GM19043 (cell line): ENCODE measurements around the gene KRIT1.
"Not testable (repeated sequence)": the region's sequence is repeated elsewhere in the genome, so short reads cannot be mapped to it uniquely, and the experiment has no call there.

Source experiments
- ATAC-seq: cut with Tn5 transposase; IDR thresholded peaks from one replicate; pipeline ENCODE4 v1.9.1; 2021; ENCODE audit warnings: low read depth; ENCODE audit not compliant: unreplicated experiment

The KRIT1 gene

DNA sequence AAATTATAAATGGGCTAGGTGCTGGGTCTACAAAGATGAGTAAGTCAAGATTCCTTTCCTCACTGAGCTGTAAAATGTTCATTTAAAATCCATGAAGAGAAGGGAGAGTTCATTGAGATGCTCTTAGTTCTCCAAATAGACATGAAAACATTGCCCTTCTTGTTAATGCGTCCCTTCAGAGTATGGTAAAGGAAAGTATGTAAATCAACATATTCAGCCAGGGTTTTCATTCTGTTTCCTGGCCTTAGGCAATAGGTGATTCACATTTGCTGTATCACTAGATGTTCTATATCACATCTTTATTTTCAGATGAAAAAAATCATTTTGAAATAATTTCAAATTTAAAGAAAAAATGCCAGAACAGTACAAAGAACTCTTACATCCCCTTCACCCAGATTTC is 5.5 kb upstream of the KRIT1 start:
- no peak for ATAC-seq

DNA sequence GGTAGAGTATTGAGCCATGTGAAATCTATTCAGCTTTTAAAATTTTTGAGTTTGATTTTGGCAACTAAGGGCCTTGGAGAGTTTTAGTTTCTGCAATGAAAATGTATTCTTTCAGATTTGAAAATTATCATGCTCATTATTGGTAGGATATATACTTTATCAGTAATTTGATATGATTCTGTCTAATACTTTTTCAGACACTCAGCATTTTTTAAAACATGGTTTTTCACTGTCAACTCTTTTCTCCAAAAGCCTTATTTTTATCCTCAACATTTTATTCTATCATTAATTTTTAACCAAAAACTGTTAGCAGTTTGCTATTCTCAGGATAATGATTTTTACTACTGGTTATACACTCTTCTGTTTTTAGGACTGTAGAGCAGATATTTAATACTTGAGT is 4.9 kb upstream of the KRIT1 start:
- ATAC-seq, result no peak

DNA sequence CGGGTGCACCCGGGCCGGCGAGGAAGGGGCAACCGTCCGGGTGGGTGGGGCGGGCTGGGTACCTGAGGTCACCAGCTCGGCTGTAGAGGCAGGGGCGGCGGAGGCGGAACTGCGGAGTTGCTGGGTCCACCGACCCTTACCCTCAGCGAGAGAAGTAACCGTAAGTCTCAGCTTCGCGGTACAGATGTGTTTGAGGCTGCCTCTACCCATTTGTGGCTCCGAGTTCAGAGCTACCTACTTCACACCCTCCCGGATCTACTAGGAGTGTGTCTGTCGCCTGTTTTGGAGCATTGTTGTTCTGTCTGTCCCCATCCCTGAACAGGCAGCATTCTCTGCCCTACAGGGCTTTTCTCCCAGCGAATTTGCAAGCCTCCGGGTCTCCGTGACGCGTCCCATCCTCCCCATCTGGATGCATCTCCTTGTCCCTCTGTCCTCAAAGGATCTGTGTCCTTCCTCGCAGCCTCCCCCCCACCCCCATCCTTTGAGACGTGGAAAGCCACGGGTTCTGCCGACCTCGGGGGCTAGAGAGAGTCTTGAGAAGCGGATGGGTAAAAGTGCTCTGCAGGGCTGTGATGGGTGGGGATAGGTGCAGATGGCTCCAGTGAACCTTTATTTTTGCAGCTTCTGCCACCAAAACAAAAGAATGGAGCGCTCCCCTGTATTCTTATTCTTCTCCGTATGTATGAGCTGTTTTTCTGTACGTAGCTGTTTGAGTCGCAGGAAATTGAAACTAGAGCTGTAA is 817 bp upstream of the KRIT1 start:
- ATAC-seq, result peak; percentile 21

DNA sequence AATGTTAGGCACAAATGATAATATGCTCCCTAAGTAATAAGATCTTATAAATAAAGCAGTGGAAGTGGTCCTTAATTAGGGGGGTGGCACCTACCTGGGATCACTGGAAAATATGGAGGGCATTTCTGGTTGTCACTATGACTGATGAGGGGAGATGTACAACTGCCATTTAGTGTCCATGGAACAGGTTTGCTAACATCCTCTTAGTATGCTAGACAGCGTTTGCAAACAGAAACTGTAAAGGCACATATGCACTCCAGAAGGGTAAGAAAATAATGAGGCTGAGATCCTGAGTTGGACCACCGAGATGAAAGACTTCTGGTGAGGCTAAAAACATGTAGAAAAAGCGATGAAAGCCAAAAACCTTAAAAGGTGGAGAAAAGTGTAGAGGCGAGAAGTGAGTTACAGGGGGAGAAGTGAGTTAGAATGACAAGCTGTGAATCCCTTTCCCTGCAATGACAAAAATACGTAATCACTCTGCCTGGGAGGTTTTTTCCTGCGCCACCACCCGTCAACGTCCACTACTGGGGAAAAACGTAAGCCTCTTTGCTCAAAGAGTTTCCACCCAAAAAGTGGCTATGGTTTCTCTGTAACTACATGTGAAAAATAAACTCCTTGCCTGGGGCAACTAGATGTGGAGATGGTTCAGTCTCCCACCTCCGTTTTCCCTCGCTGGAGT is 767 bp downstream of the KRIT1 start:
- ATAC-seq, result no peak

DNA sequence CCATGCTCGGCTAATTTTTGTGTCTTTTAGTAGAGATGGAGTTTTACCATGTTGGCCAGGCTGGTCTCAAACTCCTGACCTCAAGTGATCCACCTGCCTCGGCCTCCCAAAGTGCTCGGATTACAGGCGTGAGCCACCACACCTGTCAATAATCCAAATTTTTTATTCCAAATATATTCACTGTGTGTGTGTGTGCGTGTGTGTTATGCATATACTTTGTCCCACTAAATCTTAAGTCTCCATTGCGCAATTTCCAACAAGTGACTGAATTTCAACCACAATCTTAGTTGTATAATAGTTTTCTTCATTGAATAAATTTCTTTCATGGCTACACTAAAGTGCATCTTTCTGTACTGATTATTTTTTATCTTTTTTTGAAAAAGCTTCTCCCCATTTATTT is 2.7 kb downstream of the KRIT1 start:
- no peak for ATAC-seq

DNA sequence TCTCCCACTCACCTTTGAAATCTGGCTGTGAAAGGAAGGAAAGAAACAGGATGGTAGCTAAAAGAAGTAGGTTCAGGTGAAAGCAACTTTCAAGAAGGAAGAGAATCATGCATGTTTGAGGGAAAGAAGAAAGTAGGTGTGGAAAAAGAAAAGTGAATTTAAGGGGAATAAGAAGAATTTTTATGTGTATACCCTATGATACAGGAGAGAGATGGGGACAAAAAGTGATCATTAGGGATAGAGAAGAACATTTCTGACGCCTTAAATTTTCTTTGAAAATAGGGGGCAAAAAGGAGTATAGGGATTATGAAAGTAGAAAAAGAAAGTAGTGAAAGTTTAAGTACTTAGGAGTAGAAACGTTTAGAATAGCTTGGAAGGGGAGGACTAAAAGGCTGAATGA is 15.2 kb downstream of the KRIT1 start:
- no peak for ATAC-seq

DNA sequence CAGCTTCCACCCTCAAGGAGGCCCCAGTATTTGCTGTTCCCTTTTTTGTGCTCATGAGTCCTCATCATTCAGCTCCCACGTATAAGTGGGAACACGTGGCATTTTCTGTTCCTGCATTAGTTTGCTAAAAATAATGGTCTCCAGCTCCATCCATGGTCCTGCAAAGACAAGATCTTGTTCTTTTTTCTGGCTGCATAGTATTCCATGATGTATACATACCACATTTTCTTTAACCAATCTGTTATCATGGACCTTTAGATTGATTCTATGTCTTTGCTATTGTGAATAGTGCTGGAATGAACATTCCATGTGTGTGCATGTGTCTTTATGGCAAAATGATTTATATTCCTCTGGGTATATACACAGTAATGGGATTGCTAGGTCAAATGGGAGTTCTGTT is 17.0 kb downstream of the KRIT1 start:
- no peak for ATAC-seq

DNA sequence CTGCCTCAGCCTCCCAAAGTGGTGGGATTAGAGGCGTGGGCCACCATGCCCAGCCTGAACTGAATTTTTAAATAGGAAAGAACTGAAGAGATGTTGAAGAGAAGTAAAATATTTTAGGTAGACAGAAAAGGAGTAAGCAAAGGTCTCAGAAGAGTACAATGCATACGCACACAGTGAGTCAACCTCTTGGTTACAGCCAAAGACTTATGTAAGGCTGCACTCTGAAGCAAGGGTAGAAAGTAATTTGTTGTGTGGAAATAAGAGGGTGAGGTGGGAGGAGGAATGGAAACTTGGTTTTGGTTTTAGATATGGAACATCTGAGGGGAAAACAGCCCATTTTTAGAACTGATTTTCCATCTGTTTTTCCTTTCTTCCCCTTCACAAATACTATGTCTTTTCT is 17.6 kb downstream of the KRIT1 start:
- no peak for ATAC-seq

DNA sequence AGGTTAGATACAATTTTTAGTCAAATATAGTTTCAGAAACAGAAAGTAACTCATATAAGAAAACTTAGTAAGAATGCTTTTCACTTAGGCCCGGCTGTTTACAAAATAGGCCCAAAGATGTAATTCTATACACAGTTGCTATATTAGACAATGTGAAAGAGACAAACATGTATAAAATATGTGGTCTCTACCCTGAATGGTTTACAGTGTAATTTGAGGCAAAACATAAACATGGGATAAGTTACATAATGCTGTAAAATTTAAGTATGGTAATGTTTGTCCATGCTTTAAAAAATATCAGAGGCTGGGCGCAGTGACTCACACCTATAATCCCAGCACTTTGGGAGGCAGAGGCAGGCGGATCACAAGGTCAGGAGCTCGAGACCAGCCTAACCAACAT is 18.7 kb downstream of the KRIT1 start:
- no peak for ATAC-seq

DNA sequence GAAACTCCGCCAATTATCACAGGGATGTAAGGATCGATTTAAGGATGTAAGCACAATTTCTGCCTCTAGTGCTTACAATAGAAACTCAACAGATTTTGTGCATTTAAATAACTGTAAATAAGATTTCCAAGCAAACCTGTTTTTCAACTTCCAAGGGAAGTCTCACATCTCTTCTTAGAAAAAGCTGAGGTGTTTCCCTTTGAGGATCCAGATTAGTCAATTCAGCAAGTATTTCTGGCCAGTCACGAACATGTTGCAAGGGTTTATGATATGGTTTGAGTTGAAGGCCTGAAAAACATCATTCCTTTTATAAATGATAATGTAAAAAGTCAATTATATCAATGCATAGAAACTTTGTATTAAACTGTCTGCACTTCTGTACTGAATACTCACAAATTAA is 23.9 kb downstream of the KRIT1 start:
- ATAC-seq, result no peak

DNA sequence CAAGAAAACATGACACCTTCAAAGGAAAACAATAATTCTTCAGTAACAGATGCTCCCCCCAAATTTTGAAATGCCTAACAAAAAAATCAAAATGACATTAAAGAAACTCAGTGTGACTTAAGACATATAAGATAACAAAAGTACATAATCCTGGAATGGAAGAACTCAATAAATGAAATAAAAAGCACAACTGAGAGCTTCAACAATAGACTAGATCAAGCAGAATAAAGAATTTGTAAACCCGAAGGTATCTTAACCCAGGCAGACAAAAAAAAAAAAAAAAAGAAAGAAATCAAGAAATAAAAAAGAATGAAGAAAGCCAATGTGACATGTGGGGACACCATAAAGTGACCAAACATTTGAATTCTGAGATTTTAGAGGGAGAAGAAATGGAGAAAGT is 39.0 kb downstream of the KRIT1 start:
- ATAC-seq, result no peak

DNA sequence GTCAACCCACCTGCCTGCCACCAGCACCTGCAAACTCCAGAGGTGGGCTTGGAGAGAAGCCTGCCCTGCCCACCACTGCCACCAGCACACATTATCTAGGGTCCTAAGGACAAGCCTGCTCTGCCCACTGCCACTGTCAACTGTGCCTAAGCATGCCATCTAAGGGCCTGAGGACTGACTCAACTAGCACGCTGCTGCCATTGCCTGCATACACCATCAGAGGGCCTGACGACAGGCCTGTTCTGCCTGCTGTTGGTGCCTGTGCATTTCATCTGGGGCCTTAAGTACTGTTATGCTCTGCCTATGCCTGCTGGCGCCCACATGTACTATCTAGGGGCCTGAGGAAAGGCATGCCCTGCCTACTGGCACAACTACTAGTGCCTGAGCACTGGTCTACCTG is 39.7 kb downstream of the KRIT1 start:
- ATAC-seq, result no peak

DNA sequence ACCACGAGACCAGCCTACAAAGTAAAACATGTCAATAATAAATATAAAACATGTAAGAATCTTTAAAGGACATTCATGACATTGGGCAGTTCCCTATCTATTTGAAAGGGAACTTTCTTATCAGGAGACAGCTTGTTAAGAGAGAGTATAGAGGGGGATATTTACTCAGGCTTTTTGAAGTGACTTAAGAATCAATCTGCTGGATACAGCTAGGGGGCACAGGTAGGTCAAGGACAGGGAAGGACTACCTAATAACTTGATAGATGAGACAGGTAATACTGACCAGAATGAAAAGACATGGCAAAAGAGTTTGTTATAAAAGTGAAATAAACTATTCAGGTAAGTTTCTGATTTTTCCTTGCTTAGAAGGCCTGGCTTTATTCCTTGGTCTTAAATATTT is 44.9 kb downstream of the KRIT1 start:
- no peak for ATAC-seq

DNA sequence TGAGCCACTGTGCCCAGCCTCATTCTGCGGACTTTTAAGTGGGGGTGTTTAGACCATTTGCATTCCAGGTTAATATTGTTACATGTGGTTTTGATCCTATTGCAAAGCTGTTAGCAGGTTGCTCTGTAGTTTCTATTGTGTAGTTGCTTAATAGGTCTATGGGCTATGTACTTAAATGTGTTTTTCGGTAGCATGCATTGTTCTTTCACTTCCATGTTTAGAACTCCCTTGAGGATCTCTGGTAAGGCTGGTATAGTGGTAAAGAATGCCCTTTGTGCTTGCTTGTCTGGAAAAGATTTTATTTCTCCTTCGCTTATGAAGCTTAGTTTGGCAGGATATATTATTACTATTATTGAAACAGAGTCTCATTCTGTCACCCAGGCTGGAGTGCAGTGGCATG is 53.4 kb downstream of the KRIT1 start:
- no peak for ATAC-seq

DNA sequence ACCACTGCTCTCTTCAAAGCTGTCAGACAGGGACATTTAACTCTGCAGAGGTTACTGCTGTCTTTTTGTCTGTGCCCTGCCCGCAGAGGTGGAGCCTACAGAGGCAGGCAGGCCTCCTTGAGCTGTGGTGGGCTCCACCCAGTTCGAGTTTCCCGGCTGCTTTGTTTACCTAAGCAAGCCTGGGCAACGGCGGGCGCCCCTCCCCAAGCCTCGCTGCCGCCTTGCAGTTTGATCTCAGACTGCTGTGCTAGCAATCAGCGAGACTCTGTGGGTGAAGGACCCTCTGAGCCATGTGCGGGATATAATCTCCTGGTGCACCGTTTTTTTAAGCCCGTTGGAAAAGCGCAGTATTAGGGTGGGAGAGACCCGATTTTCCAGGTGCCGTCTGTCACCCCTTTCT is 56.5 kb downstream of the KRIT1 start:
- ATAC-seq, result not testable (repeated sequence)

DNA sequence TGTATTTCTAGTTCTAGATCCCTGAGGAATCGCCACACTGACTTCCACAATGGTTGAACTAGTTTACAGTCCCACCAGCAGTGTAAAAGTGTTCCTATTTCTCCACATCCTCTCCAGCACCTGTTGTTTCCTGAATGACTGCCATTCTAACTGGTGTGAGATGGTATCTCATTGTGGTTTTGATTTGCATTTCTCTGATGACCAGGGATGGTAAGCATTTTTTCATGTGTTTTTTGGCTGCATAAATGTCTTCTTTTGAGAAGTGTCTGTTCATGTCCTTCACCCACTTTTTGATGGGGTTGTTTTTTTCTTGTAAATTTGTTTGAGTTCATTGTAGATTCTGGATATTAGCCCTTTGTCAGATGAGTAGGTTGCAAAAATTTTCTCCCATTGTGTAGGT is 61.4 kb downstream of the KRIT1 start:
- ATAC-seq, result not testable (repeated sequence)

DNA sequence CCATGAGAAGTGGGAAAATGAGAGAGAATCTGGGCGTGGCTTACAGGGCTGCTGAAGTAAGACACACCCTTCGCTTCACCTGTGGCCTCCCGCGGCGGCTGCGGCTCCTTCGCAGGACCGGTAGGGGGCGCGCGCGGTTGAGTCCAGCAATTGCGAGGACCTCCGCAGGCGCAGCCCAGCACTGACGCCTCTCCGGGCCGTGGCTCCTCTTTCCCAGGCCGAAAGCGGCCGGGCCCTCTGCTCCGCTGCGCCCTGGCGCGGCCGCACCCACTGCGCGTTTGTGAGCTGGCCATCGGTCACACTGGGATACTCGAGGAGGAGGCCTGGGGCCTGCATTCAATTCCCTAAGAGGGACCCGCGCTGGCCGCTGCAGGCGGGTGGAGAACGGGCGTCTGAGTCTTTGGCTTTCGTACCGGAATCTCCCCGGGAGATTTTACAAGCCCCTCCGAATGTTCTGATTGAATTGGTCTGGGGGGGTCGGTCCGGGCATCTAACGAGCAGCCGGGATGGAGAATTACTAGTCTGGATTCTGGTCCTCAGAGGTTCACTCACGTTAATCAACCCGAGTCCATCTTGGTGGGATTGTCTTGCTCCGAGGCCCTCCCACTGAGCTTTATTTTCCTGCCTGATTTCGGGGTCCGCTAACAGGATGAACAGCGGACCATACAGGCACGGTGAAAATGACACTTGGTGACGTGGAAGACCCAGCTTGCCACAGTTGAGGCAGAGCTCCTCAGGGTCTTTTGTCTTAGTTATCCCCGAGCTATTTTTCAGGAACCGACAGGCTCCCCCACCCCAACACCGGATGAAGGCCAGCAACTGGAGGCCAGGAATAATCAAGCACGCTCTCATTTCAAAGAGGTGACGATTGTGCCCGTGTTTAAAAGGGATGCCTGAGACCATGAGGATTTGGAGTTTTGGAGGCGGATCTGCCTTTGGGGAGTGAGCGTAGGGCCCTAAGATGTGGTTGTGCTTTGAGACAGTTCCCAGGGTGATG is 66.5 kb downstream of the KRIT1 start, which contains the start of gene LRRD1:
LRRD1 (minus strand) TSS at position 215 of the 997 bp plus-strand sequence. CDS start 13,940 bp downstream, outside the sequence.
- ATAC-seq, result peak; percentile 99

DNA sequence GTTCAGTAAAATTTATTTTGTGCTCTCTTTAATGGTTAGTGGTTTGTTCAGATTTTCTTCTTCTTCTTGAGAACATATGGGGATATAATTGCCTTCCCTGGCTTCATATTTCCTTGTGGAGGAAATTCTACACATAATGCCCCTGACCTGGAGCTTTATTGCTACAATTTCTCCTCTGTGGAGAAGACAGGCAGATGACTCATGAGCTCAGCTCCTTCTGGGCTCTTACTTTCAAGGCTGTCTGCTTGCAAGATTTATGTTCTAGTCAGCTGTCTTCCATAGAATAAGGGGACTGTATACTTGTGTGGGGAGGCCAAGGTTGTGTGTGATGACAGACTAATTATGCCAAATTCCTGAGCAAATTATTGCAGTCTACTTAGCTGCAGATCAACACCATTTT is 68.4 kb downstream of the KRIT1 start:
- ATAC-seq, result no peak

DNA sequence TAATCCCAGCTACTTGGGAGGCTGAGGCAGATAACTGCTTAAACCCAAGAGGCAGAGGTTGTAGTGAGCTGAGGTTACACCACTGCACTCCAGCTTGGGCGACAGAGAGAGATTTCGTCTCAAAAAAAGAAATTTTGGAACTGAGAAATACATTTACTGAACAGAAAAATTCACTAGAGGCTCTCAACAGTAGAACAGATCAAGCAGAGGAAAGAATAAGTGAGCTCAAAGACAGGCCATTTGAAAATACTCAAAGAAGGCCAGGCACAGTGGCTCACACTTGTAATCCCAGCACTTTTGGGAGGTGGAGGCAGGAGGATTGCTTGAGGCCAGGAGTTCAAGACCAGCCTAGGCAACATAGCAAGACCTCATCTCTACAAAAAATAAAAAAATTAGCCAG is 76.2 kb downstream of the KRIT1 start:
- ATAC-seq, result not testable (repeated sequence)

DNA sequence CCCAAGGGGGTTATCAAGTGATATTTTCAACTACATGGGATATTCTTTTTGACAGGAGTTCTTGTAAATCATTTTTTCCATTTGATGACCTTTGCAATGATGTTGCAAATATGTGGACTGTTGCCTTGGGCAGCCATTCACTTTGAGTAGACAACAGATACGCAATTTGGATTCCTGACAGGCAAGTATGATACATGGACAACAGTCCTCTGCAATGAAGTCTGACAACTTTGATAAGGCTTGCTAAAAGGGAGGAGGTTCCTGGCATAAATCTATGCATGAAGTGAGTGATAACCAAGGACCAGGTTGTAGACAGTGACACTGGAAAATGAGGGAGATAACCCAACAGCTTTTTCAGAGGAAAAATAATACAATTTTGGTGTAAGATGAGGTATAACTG is 84.4 kb downstream of the KRIT1 start:
- ATAC-seq, result no peak
